K562 (cell line): ENCODE data around the gene HYOU1. TPM values are rescaled to one million over a fixed set of nuclear protein-coding genes. Genes with fewer than 3 reads are reported as not detected.

ENCODE experiments used
- ATAC-seq: fragments of 200-7000 bp; cut with Tn5 transposase; 3 replicates; pipeline ENCODE4 v1.9.1; 2020; ENCODE audit warnings: moderate library complexity
- BruUV-seq: library from RNA; stranded (reverse); fragments of 400-500 nt; replicated peaks from 2 replicates; lab custom pipeline; 2021; lab: Mats Ljungman, UMichigan
- CTCF ChIA-PET: fragments of 300-600 bp; formaldehyde crosslinking; extraction: SDS; loops from one replicate; lab custom pipeline; 2021; ENCODE audit warnings: low intra/inter-chr PET ratio; lab: Yijun Ruan, JAX
- POLR2A ChIA-PET: fragments of 300-600, 350-650 bp; sonication (Branson Sonifier 250); formaldehyde crosslinking; extraction: SDS; loops from one replicate; lab custom pipeline; 2021; ENCODE audit warnings: antibody characterized with exemption, inconsistent platforms; lab: Yijun Ruan, JAX
- DNase-seq, 4 experiments: peaks; one replicate each; pipeline versions ENCODE4 v3.0.0 to v3.0.0-alpha.2; 2011 to 2018; ENCODE audit warnings: low spot score in 3 of 4, mixed read lengths in 3 of 4; ENCODE audit errors: extremely low read depth in 1 of 4
- FAIRE-seq: peaks from 2 replicates; lab custom pipeline; 2011; peaks lifted over from hg19 to GRCh38; lab: Jason Lieb, UNC
- H2AFZ ChIP-seq: 2 replicates; pipeline ENCODE4 v1.6.0; 2011; ENCODE audit warnings: low read depth, low read length, control low read depth, inconsistent platforms
- H3K27ac ChIP-seq: fragments of 200-600 bp; 3 replicates; pipeline ENCODE4 v1.8.0; 2011; ENCODE audit warnings: low read depth, mild to moderate bottlenecking, control low read depth, inconsistent platforms, low read length, moderate library complexity, mixed read lengths; ENCODE audit errors: extremely low read depth
- H3K27me3 ChIP-seq, 2 experiments: fragments of 300-600 bp in 1 of 2; 2 replicates in 1 of 2; 3 replicates in 1 of 2; pipeline versions ENCODE4 v1.6.0 to v1.8.0; 2011; ENCODE audit warnings: inconsistent platforms in 2 of 2, low read length in 2 of 2, mild to moderate bottlenecking in 1 of 2, mixed read lengths in 1 of 2, moderate library complexity in 1 of 2; ENCODE audit not compliant: control insufficient read depth in 2 of 2, insufficient read depth in 2 of 2
- H3K36me3 ChIP-seq: fragments of 300-600 bp; 3 replicates; pipeline ENCODE4 v1.8.0; 2011; ENCODE audit warnings: mild to moderate bottlenecking, low read length, inconsistent platforms; ENCODE audit not compliant: control insufficient read depth, insufficient read depth
- H3K4me1 ChIP-seq, 2 experiments: fragments of 200-600 bp in 1 of 2; replicated peaks in 1 of 2; 2 replicates in 1 of 2; 3 replicates in 1 of 2; pipeline versions ENCODE4 v1.5.1 to v1.8.0; 2011; ENCODE audit warnings: inconsistent platforms in 2 of 2, low read length in 2 of 2, mild to moderate bottlenecking in 1 of 2, mixed read lengths in 1 of 2, moderate library complexity in 1 of 2; ENCODE audit not compliant: control insufficient read depth in 2 of 2, insufficient read depth in 2 of 2
- H3K4me2 ChIP-seq: 2 replicates; pipeline ENCODE4 v1.6.1; 2011; ENCODE audit warnings: low read length, control low read depth, inconsistent platforms, mixed read lengths; ENCODE audit not compliant: insufficient read depth
- H3K4me3 ChIP-seq: fragments of 200-600 bp; sonication (generic), shearing (Covaris generic); 2 replicates; pipeline ENCODE4 v1.5.1; 2016; ENCODE audit warnings: control low read depth, inconsistent platforms
- H3K79me2 ChIP-seq: fragments of 200-600 bp; 3 replicates; pipeline ENCODE4 v1.8.0; 2011; ENCODE audit warnings: low read length, inconsistent platforms; ENCODE audit not compliant: control insufficient read depth, insufficient read depth
- H3K9ac ChIP-seq, 2 experiments: 2 replicates each; pipeline versions ENCODE4 v1.6.0 to v1.6.1; 2011; ENCODE audit warnings: low read depth in 2 of 2, low read length in 2 of 2, control low read depth in 1 of 2, inconsistent platforms in 1 of 2, mild to moderate bottlenecking in 1 of 2, mixed read lengths in 1 of 2; ENCODE audit not compliant: insufficient read depth in 1 of 2
- H3K9me1 ChIP-seq: one replicate; pipeline ENCODE4 v1.6.0; 2011; ENCODE audit warnings: inconsistent platforms, mild to moderate bottlenecking, low read length, moderate library complexity; ENCODE audit not compliant: control insufficient read depth, insufficient read depth
- H3K9me3 ChIP-seq: replicated peaks from 2 replicates; pipeline ENCODE4 v1.5.1; 2011; ENCODE audit warnings: low read depth, low read length, inconsistent platforms; ENCODE audit not compliant: control insufficient read depth, insufficient read depth
- H4K20me1 ChIP-seq: replicated peaks from 2 replicates; pipeline ENCODE4 v1.6.1; 2011; ENCODE audit warnings: low read length, inconsistent platforms, mixed read lengths; ENCODE audit not compliant: control insufficient read depth, insufficient read depth
- CREM ChIP-seq: IDR thresholded peaks from 2 replicates; pipeline ENCODE4 v1.6.1; 2014; ENCODE audit warnings: antibody characterized with exemption, low read depth
- DDX20 ChIP-seq: fragments of 450-650 bp; IDR thresholded peaks from 2 replicates; pipeline ENCODE4 v1.6.1; 2016; ENCODE audit warnings: missing genetic modification characterization, low read depth, mild to moderate bottlenecking, missing compliant biosample characterization, moderate library complexity
- FOXP4 ChIP-seq: sonication (generic); formaldehyde crosslinking; IDR thresholded peaks from 2 replicates; pipeline ENCODE4 v1.8.0; 2022; ENCODE audit warnings: mild to moderate bottlenecking, missing genetic modification reagents, borderline replicate concordance
- HSF4 ChIP-seq: fragments of 250-450 bp; sonication (Bioruptor Pico); IDR thresholded peaks from 2 replicates; pipeline ENCODE4 v2.1.2; 2022; ENCODE audit warnings: mild to moderate bottlenecking, moderate library complexity, borderline replicate concordance
- POLR2AphosphoS5 ChIP-seq: IDR thresholded peaks from 2 replicates; pipeline ENCODE4 v1.6.1; 2011; ENCODE audit warnings: mild to moderate bottlenecking, low read depth, low read length, moderate library complexity; ENCODE audit not compliant: control insufficient read depth, insufficient read depth
- RNF219 ChIP-seq: fragments of 250-450 bp; sonication (Bioruptor Pico); IDR thresholded peaks from 2 replicates; pipeline ENCODE4 v1.5.0; 2022; ENCODE audit warnings: mild to moderate bottlenecking
- WGBS: fragments of 100-300 bp; shearing (Covaris generic); methylation state at CpG from one replicate; pipeline ENCODE4 v1.1.6; 2016; ENCODE audit warnings: low coverage, mixed read lengths; ENCODE audit not compliant: insufficient coverage; ENCODE audit errors: missing lambda C conversion rate; 5-methylcytosine and 5-hydroxymethylcytosine counted together
- in situ Hi-C: fragments of 300-500 bp; cut with MboI; formaldehyde crosslinking; loops from 4 replicates; pipeline ENCODE4 v1.15.0; 2018; ENCODE audit warnings: inconsistent platforms, mixed read lengths
- intact Hi-C: fragments of 100-400 bp; cut with micrococcal nuclease; formaldehyde crosslinking; loops from 2 replicates; pipeline ENCODE4 v1.14.2; 2022
- polyA plus RNA-seq, 8 experiments: library from polyadenylated mRNA; depleted of rRNA in 4 of 8; stranded (reverse) in 5 of 8; unstranded in 3 of 8; fragments of >200 nt; fragmentation: Nextera tagmentation in 2 of 8; fragmentation: Illumina TruSeq in 1 of 8; extraction: Ambion mirVana in 2 of 8; extraction: Trizol in 1 of 8; gene quantifications; 2 replicates each; pipeline versions ENCODE4 v1.2.1 to v1.2.3, GENCODE V29; 2011 to 2014; ENCODE audit warnings: inconsistent platforms in 1 of 8, missing spikeins in 1 of 8
- total RNA-seq, 7 experiments: library from RNA; depleted of rRNA in 6 of 7; stranded (reverse); fragments of >200 nt in 6 of 7; fragmentation: Illumina TruSeq in 2 of 7; extraction: Trizol in 2 of 7; gene quantifications; 2 replicates each; pipeline versions ENCODE4 v1.2.1 to v1.2.3, GENCODE V29; 2011 to 2021; ENCODE audit warnings: low replicate concordance in 1 of 7
- TF ChIP-seq, protein P1 (sequence below): fragments of 450-650 bp; IDR thresholded peaks from 2 replicates; pipeline ENCODE4 v1.6.1; 2016; ENCODE audit warnings: low read depth

Gene HYOU1
- total and polyA plus RNA-seq, 9 of the 15 experiments (the other 6 are each of a cell fraction or from before 2014, with no cell fraction given) = 19.5 to 197 (median 128) TPM

DNA sequence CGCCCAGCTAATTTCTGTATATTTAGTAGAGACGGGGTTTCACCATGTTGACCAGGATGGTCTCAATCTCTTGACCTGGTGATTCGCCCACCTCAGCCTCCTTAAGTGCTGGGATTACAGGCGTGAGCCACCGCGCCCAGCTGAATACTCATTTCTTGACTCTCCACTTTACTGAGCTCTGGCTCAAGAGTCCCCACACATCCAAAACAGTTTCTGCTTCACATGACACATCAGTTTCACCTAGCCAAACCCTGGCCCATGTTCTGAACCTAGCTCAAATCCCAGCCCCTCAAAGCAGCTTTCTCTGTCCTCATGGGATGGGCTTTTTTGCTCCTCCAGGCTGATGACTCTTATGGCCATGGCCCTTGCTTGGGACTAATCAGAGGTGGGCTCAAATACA, 9.8 kb downstream of the HYOU1 start:
- Histone ChIP-seq H3K4me1 (no peaks in the 10 kb centered on the region), H3K4me3 (no peak overlapping the region), H3K27me3 (no peaks in the 10 kb centered on the region), H4K20me1 (no peaks in the 10 kb centered on the region), H3K9me3 (no peaks in the 10 kb centered on the region), H3K79me2 (no peaks in the 10 kb centered on the region), H3K9me1 (peaks cover 3% of the 10 kb centered on the region), H3K36me3 (peaks cover 79% of the 10 kb centered on the region)
- ATAC-seq (no peak), FAIRE-seq (no peak)
- ChIA-PET POLR2A (interaction anchor here (0.6 to 9.3 kb wide), 8 partner anchors 7 to 917 kb away, joined by 3 to 132 read pairs (median 3); partner anchors contain the start of genes HYOU1, RPS25, TRAPPC4 and VPS11), CTCF (no interaction called here)
- intact Hi-C loops = no loop called here
- 93% methylated on average over 6 of the region's 6 CpGs for WGBS
- in situ Hi-C loops = no loop called here
- TF ChIP-seq DDX20 (tag) (no peak), POLR2AphosphoS5 (no peak), FOXP4 (CRISPR knock-in tag) (no peak), RNF219 (CRISPR knock-in tag) (no peak), CREM (no peak), HSF4 (CRISPR knock-in tag) (no peak)
- TF ChIP-seq, protein P1, sequence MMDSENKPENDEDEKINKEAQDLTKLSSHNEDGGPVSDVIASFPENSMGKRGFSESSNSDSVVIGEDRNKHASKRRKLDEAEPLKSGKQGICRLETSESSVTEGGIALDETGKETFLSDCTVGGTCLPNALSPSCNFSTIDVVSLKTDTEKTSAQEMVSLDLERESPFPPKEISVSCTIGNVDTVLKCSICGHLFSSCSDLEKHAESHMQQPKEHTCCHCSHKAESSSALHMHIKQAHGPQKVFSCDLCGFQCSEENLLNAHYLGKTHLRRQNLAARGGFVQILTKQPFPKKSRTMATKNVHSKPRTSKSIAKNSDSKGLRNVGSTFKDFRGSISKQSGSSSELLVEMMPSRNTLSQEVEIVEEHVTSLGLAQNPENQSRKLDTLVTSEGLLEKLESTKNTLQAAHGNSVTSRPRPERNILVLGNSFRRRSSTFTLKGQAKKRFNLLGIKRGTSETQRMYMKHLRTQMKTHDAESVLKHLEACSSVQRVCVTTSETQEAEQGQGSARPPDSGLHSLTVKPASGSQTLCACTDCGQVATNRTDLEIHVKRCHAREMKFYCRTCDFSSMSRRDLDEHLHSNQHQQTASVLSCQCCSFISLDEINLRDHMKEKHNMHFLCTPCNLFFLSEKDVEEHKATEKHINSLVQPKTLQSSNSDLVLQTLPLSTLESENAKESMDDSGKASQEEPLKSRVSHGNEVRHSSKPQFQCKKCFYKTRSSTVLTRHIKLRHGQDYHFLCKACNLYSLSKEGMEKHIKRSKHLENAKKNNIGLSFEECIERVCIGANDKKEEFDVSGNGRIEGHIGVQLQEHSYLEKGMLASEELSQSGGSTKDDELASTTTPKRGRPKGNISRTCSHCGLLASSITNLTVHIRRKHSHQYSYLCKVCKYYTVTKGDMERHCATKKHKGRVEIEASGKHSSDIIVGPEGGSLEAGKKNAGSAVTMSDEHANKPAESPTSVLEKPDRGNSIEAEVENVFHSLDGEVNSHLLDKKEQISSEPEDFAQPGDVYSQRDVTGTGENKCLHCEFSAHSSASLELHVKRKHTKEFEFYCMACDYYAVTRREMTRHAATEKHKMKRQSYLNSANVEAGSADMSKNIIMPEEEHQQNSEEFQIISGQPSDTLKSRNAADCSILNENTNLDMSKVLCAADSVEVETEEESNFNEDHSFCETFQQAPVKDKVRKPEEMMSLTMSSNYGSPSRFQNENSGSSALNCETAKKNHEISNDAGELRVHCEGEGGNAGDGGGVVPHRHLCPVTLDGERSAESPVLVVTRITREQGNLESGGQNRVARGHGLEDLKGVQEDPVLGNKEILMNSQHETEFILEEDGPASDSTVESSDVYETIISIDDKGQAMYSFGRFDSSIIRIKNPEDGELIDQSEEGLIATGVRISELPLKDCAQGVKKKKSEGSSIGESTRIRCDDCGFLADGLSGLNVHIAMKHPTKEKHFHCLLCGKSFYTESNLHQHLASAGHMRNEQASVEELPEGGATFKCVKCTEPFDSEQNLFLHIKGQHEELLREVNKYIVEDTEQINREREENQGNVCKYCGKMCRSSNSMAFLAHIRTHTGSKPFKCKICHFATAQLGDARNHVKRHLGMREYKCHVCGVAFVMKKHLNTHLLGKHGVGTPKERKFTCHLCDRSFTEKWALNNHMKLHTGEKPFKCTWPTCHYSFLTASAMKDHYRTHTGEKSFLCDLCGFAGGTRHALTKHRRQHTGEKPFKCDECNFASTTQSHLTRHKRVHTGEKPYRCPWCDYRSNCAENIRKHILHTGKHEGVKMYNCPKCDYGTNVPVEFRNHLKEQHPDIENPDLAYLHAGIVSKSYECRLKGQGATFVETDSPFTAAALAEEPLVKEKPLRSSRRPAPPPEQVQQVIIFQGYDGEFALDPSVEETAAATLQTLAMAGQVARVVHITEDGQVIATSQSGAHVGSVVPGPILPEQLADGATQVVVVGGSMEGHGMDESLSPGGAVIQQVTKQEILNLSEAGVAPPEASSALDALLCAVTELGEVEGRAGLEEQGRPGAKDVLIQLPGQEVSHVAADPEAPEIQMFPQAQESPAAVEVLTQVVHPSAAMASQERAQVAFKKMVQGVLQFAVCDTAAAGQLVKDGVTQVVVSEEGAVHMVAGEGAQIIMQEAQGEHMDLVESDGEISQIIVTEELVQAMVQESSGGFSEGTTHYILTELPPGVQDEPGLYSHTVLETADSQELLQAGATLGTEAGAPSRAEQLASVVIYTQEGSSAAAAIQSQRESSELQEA = no peak
- TF ChIP-seq, all 486 proteins: peak for 0
- no peak for DNase-seq
- no peak overlapping the region for H2AFZ ChIP-seq
- no TSS peak for BruUV-seq
- no peak overlapping the region for H3K4me2 ChIP-seq
- no peak overlapping the region for H3K27ac ChIP-seq
- H3K9ac ChIP-seq = no peak overlapping the region
